SK-N-SH treated with all-trans-retinoic acid at 6 μM for 48 hours (cell line): Measurements from ENCODE around the gene ATP9A.

Experiments used
- ISL1 ChIP-seq: fragments of 250-450 bp; sonication (Bioruptor Pico); IDR thresholded peaks from 2 replicates; pipeline ENCODE4 v2.1.2; 2022; ENCODE audit warnings: mild to moderate bottlenecking, moderate library complexity
- OSR1 ChIP-seq: fragments of 250-450 bp; sonication (Bioruptor Pico); IDR thresholded peaks from 2 replicates; pipeline ENCODE4 v1.8.0; 2022; ENCODE audit warnings: moderate library complexity, mild to moderate bottlenecking, inconsistent platforms
- SNAI2 ChIP-seq: fragments of 250-450 bp; sonication (Bioruptor Pico); IDR thresholded peaks from 2 replicates; pipeline ENCODE4 v1.5.0; 2020; ENCODE audit warnings: mild to moderate bottlenecking, moderate library complexity
- ZFP30 ChIP-seq: fragments of 450-650 bp; formaldehyde crosslinking; IDR thresholded peaks from 2 replicates; pipeline ENCODE4 v1.5.0; 2022; ENCODE audit warnings: mild to moderate bottlenecking, moderate library complexity
- ZNF70 ChIP-seq: fragments of 450-650 bp; formaldehyde crosslinking; IDR thresholded peaks from 2 replicates; pipeline ENCODE4 v1.5.0; 2020; ENCODE audit warnings: mild to moderate bottlenecking, moderate library complexity
- TF ChIP-seq, protein P1 (sequence below): fragments of 250-450 bp; sonication (Bioruptor Pico); IDR thresholded peaks from 2 replicates; pipeline ENCODE4 v1.5.0; 2020; ENCODE audit warnings: mild to moderate bottlenecking, moderate library complexity

DNA sequence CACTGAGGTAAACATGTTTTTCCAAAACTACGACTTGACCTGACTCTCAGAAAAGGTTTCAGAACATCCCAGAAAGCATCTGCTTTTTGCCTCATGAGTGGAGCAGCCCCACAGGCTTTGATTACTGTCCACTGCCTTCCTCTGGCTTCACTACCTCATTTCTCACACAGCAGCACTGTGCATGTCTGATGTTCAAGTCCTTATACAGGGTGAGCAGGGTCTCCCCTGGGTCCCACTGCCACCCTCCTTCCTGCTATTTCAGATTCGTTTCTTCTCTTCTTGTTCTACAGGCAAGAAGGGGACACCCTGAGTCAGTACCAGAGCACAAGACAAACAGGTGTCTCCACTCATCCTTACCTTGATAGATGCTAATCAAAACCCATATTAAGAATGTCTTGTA, 161.0 kb downstream of the ATP9A start:
- TF ChIP-seq ZNF70 (CRISPR knock-in tag) (no peak), SNAI2 (CRISPR knock-in tag) (no peak), ZFP30 (no peak), ISL1 (CRISPR knock-in tag) (no peak), OSR1 (CRISPR knock-in tag) (no peak)
- TF ChIP-seq, protein P1, sequence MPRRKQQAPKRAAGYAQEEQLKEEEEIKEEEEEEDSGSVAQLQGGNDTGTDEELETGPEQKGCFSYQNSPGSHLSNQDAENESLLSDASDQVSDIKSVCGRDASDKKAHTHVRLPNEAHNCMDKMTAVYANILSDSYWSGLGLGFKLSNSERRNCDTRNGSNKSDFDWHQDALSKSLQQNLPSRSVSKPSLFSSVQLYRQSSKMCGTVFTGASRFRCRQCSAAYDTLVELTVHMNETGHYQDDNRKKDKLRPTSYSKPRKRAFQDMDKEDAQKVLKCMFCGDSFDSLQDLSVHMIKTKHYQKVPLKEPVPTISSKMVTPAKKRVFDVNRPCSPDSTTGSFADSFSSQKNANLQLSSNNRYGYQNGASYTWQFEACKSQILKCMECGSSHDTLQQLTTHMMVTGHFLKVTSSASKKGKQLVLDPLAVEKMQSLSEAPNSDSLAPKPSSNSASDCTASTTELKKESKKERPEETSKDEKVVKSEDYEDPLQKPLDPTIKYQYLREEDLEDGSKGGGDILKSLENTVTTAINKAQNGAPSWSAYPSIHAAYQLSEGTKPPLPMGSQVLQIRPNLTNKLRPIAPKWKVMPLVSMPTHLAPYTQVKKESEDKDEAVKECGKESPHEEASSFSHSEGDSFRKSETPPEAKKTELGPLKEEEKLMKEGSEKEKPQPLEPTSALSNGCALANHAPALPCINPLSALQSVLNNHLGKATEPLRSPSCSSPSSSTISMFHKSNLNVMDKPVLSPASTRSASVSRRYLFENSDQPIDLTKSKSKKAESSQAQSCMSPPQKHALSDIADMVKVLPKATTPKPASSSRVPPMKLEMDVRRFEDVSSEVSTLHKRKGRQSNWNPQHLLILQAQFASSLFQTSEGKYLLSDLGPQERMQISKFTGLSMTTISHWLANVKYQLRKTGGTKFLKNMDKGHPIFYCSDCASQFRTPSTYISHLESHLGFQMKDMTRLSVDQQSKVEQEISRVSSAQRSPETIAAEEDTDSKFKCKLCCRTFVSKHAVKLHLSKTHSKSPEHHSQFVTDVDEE (CRISPR knock-in tag): no peak
